ENCODE measurements around the gene MYDGF. TPM values are rescaled to one million over a fixed set of nuclear protein-coding genes. Genes with fewer than 3 reads are reported as not detected.

MYDGF gene
- total and polyA plus RNA-seq, 5 donors: 21.7 to 48.2 (median 36.0) TPM

DNA sequence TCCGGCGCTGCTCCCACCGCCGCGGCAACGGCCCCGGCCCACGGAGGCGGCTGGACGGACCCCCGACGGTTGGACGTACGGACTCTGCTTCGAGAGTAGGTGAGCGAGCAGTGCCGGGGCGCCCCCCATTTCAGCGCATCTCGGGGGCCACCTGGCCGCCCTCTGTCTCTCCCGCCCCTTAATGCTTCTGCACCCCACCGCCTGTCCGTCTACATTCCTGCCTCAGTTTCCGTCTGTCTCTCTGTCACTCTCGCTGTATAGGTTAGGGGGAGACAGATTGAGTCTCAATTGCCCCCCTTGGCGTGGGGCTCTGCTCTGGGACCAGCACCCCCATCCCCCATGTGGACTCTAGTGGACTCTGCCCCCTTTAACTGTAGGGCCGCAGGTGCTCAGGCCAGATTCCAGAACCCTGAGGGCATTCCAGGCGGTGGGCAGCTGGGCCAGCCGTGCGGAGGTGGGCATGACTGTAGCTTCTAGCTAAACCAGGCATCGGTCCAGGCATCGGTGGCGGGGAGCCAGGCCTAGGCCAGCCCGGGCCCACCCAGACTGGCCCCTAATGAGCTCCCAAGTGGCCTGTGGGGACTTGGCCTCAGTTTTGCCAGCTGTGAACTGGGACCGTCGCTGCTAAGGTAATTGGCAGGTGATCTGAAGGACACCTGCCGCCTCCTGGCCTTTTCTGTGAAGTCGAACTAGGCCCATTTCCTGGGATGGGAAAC lies 30.5 kb downstream of the MYDGF start:
- Histone ChIP-seq H3K4me1 (ENCODE audit: control insufficient read depth, insufficient read depth, low read length) (no peaks in the 10 kb centered on the region), H3K27me3 (ENCODE audit: control insufficient read depth, insufficient read depth) (no peaks in the 10 kb centered on the region), H3K9me3 (ENCODE audit: control insufficient read depth, low read length) (no peaks in the 10 kb centered on the region), H3K4me3 (ENCODE audit: low read length) (peak overlapping the region; percentile 55), H3K27ac (ENCODE audit: low read length) (peak overlapping the region; percentile 23)
- DNase-seq (peak; percentile 46 to 81 (median 77)), ATAC-seq (no peak)
- 12% methylated on average over 39 of the region's 39 CpGs for WGBS
- intact Hi-C loops (cut with DNase I): loop anchor here (5.0 kb wide), 2 partner anchors 62 to 82 kb away; partner anchors contain the start of gene SEMA6B (in 2 of the 4)

DNA sequence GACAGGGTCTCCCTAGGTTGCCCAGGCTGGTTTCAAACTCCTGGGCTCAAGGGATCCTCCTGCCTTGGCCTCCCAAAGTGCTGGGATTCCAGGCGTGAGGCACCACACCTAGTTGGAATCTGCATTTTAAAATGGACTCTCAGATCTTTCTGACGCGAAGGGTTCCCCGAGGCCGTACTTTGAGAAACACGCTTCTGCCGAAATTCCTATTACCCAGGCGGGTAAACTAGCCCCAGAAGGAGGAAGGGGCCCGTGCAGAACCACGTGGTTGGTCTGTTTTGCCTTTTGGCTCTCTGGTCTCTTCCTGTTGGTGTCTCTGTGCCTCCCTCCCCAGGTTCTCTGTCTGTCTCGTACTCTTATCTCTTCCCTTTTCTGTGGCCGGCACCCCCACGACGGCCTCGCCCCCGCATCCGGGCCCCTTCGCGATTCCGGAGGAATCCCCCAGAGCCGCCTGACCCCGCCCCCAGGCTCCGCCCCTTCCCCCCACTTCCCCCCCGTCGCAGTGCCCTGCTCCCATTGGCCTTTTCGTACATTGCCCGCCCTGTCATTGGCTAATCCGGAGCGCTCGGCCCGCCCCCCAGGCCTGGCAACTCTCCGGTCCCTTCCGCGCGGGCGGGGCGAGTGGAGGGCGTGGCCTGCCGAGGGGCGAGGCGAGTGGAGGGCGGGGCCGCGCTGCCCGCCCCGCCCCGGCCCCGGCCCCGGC lies 31.2 kb downstream of the MYDGF start, which contains the start of gene TNFAIP8L1:
TSS of gene TNFAIP8L1 (plus strand) at position 689 of the 703 bp plus-strand sequence. CDS start 12,354 bp downstream, outside the sequence.
- peak within 1 kb of the TSS; percentile 55 for H3K4me3 ChIP-seq (ENCODE audit: low read length)
- H3K9me3 ChIP-seq (ENCODE audit: control insufficient read depth, low read length): no peaks in the 10 kb centered on the region
- peak; percentile 96 to 98 (median 98) for DNase-seq
- no peaks in the 10 kb centered on the region for H3K27me3 ChIP-seq (ENCODE audit: control insufficient read depth, insufficient read depth)
- WGBS: 3% methylated on average over 49 of the region's 49 CpGs
- ATAC-seq: peak; percentile 93 to 96
- peak within 1 kb of the TSS; percentile 30 for H3K27ac ChIP-seq (ENCODE audit: low read length)
- intact Hi-C loops (cut with DNase I): loop anchor here (5.0 kb wide), 2 partner anchors 62 to 82 kb away; partner anchors contain the start of gene SEMA6B (in 2 of the 4)
- H3K4me1 ChIP-seq (ENCODE audit: control insufficient read depth, insufficient read depth, low read length): no peaks in the 10 kb centered on the region

DNA sequence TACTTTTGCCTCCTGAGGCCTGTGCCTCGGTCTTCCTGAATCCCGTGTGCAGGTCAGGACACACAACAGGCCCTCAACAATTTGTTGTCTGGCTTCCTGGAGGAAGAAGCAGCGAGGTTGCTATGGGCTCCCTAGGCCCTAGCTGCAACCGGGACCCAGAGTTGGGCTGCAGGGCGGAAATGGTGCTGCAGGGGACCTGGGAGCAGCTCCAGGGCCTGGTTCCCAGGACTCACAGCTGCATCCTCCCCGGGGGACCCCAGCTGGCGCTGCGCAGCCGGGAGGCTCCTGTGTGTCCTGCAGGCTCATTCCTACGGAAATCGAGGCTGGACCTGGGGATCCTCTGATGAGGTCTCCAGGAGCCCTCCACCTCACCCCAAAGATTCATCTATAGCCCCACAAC lies 31.8 kb downstream of the MYDGF start:
- Histone ChIP-seq H3K27me3 (ENCODE audit: control insufficient read depth, insufficient read depth) (no peaks in the 10 kb centered on the region), H3K4me1 (ENCODE audit: control insufficient read depth, insufficient read depth, low read length) (no peaks in the 10 kb centered on the region), H3K27ac (ENCODE audit: low read length) (peak overlapping the region; percentile 30), H3K9me3 (ENCODE audit: control insufficient read depth, low read length) (no peaks in the 10 kb centered on the region), H3K4me3 (ENCODE audit: low read length) (no peak overlapping the region)
- ATAC-seq: peak in 1 of 2 donors; percentile 3
- intact Hi-C loops (cut with DNase I): loop anchor here (5.0 kb wide), 2 partner anchors 61 to 81 kb away; partner anchors contain the start of gene SEMA6B (in 2 of the 4)
- DNase-seq: peak in 2 of 3 donors; percentile 72 to 77
- WGBS: 54% methylated on average over 11 of the region's 11 CpGs

GRCh38 chr19:4636761-4637160 lies 33.4 kb downstream of the MYDGF start:
- DNase-seq (no peak), ATAC-seq (no peak)
- intact Hi-C loops (cut with DNase I): loop anchor here (5.0 kb wide), 2 partner anchors 59 to 79 kb away; partner anchors contain the start of gene SEMA6B (in 2 of the 4)
- no peak overlapping the region for H3K27ac ChIP-seq (ENCODE audit: low read length)
- WGBS: 60% methylated on average over 8 of the region's 8 CpGs
- H3K9me3 ChIP-seq (ENCODE audit: control insufficient read depth, low read length): no peaks in the 10 kb centered on the region
- H3K4me3 ChIP-seq (ENCODE audit: low read length): no peak overlapping the region
- no peaks in the 10 kb centered on the region for H3K4me1 ChIP-seq (ENCODE audit: control insufficient read depth, insufficient read depth, low read length)
- H3K27me3 ChIP-seq (ENCODE audit: control insufficient read depth, insufficient read depth): no peaks in the 10 kb centered on the region

DNA sequence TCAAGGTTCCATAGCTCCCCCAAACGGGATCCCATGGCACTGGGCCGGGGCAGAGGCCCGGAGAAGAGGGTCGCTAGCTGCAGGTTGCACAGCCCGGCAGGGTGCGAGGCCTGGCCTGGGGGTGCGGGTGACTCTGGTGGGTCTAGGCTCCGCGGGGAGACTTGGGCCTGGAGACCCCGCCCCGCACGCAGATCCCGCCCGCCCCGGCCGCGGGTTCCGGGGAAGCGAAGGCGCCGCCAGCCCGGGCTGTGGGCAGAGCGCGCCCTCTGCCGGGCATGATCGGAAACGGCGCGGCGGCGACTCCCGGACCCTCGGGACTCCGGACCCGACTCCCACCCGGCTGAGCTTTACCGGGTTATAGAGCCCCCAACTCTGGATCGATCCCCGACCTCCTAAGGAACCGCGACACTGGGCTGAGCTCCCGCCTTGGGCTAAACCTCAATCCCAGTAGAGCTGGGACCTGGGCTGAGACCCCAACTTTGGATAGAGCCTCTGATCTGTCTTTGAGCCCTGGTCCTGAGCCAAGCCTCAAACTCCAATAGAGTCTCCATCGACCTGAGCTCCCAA lies 33.9 kb downstream of the MYDGF start:
- WGBS: under 1% methylated on average over 43 of the region's 43 CpGs
- intact Hi-C loops (cut with DNase I): loop anchor here (5.0 kb wide), 2 partner anchors 59 to 79 kb away; partner anchors contain the start of gene SEMA6B (in 2 of the 4)
- peak; percentile 66 to 92 (median 91) for DNase-seq
- Histone ChIP-seq H3K4me3 (ENCODE audit: low read length) (peak overlapping the region; percentile 19), H3K9me3 (ENCODE audit: control insufficient read depth, low read length) (no peaks in the 10 kb centered on the region), H3K4me1 (ENCODE audit: control insufficient read depth, insufficient read depth, low read length) (no peaks in the 10 kb centered on the region), H3K27me3 (ENCODE audit: control insufficient read depth, insufficient read depth) (no peaks in the 10 kb centered on the region), H3K27ac (ENCODE audit: low read length) (no peak overlapping the region)
- ATAC-seq: peak; percentile 8 to 31

GRCh38 chr19:4635754-4636116 lies 34.4 kb downstream of the MYDGF start:
- ATAC-seq (no peak), DNase-seq (no peak)
- intact Hi-C loops (cut with DNase I): loop anchor here (5.0 kb wide), 2 partner anchors 58 to 78 kb away; partner anchors contain the start of gene SEMA6B (in 2 of the 4)
- no peaks in the 10 kb centered on the region for H3K4me1 ChIP-seq (ENCODE audit: control insufficient read depth, insufficient read depth, low read length)
- no peaks in the 10 kb centered on the region for H3K27me3 ChIP-seq (ENCODE audit: control insufficient read depth, insufficient read depth)
- WGBS: 23% methylated on average over 13 of the region's 13 CpGs
- H3K4me3 ChIP-seq (ENCODE audit: low read length): peak overlapping the region; percentile 19
- H3K9me3 ChIP-seq (ENCODE audit: control insufficient read depth, low read length): no peaks in the 10 kb centered on the region
- H3K27ac ChIP-seq (ENCODE audit: low read length): no peak overlapping the region

DNA sequence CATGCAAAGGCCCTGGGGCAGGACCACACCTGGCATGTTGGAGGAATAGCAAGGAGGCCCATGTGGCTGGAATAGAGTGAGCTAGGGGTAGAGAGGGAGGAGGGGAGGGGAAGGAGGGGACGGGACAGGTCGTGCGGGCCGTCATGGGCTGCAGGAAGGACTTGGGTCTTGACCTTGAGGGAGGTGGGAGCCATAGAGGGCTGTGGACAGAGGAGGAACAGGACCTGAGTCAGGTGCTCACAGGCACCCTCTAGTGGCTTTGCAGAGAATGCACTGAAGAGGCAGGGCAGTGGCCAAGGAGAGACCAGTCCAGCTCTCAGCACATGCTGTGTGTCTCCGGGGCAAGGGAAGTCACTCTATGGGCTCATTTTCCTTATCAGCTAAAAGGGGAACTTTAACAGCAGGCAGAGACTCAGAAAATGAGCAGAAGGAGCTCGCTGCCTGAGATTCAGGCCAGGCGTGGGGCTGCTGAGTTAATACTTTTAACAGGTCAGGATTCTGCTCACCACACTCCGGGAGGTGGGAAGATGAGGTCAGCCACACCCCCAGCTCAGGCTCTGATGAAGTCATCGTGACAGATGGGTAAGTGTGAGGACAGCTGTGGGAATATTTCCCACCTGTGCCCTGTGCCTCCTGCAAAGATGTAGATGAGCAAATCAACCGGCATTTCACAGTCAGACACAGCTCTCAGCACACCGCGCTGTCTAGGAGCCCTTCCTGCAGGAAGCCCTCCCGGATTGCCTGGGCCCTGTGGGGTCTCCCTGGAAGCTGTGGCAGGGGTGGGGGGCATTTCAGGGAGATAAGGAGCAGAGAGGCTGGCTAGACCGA lies 36.8 kb downstream of the MYDGF start:
- no peak overlapping the region for H3K4me3 ChIP-seq (ENCODE audit: low read length)
- intact Hi-C loops (cut with DNase I): loop anchor here in 1 of 4 donors (5.0 kb wide), 1 partner anchor 56 kb away; no protein-coding TSS in a partner anchor
- H3K27ac ChIP-seq (ENCODE audit: low read length): no peak overlapping the region
- no peaks in the 10 kb centered on the region for H3K4me1 ChIP-seq (ENCODE audit: control insufficient read depth, insufficient read depth, low read length)
- no peaks in the 10 kb centered on the region for H3K9me3 ChIP-seq (ENCODE audit: control insufficient read depth, low read length)
- DNase-seq (peak; percentile 53 to 76 (median 70)), ATAC-seq (peak; percentile 61 to 73)
- 23% methylated on average over 14 of the region's 14 CpGs for WGBS
- H3K27me3 ChIP-seq (ENCODE audit: control insufficient read depth, insufficient read depth): no peaks in the 10 kb centered on the region

- DNase-seq (peak in 1 of 3 donors; percentile 30), ATAC-seq (no peak)
- intact Hi-C loops (cut with DNase I): no loop called here
- Histone ChIP-seq H3K4me1 (ENCODE audit: control insufficient read depth, insufficient read depth, low read length) (no peaks in the 10 kb centered on the region), H3K27me3 (ENCODE audit: control insufficient read depth, insufficient read depth) (no peaks in the 10 kb centered on the region), H3K9me3 (ENCODE audit: control insufficient read depth, low read length) (no peaks in the 10 kb centered on the region), H3K4me3 (ENCODE audit: low read length) (no peak overlapping the region), H3K27ac (ENCODE audit: low read length) (no peak overlapping the region)
- WGBS: 49% methylated on average over 6 of the region's 6 CpGs
Observed at GRCh38 chr19:4624733-4625362, 45.3 kb downstream of the MYDGF start.

DNA sequence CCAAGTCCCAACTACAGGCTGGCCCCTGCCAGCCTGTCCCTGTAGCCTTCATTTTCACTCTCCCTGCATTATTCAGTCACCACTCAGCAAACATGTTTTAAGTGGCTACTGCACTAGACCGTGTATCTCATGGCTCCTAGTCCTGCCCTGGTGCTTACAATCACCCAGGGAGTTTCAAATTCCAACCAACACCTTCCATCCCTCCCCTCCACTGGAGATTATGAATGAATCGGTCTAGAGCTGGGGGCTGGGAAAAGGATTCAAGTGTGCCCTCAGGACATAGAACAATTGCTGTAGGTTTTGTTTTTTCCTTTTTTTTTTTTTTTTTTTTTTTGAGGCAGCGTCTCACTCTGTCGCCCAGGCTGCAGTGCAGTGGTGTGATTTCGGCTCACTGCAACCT lies 45.8 kb downstream of the MYDGF start:
- no peak for DNase-seq
- ATAC-seq: no peak
- intact Hi-C loops (cut with DNase I): no loop called here
- Histone ChIP-seq H3K4me1 (ENCODE audit: control insufficient read depth, insufficient read depth, low read length) (no peaks in the 10 kb centered on the region), H3K27ac (ENCODE audit: low read length) (no peak overlapping the region), H3K9me3 (ENCODE audit: control insufficient read depth, low read length) (no peaks in the 10 kb centered on the region), H3K27me3 (ENCODE audit: control insufficient read depth, insufficient read depth) (no peaks in the 10 kb centered on the region), H3K4me3 (ENCODE audit: low read length) (no peak overlapping the region)
- WGBS: 59% methylated on average over 5 of the region's 5 CpGs

All from right cardiac atrium (tissue), 5 donors.